ENCODE results near the gene ARFIP1. TPM values are rescaled to one million over a fixed set of nuclear protein-coding genes. Genes with fewer than 3 reads are reported as not detected.
"Not testable (repeated sequence)": the region's sequence is repeated elsewhere in the genome, so short reads cannot be mapped to it uniquely, and the experiment has no call there.

The ARFIP1 gene
- total RNA-seq, 6 experiments from 2014 or later: 34.8 to 44.3 (median 37.7) TPM

DNA sequence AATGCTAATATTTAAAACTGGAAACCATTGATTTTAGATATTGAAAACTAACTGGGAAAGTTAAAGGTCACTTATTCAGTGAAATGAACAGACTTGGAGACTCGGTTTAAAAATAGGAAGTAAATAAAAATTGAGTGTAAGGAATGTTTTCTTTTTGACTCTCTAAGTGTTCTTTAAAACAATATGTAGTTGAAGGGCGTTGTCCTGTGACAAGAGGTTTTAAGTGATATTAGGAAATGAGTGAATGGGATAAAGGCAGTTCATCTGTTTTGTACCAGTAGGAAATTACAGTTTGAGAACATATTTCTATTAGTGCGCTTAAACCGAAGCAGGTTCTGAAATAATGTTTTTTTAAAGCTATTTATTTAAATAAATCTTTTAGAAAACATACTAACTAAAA is 77.2 kb downstream of the ARFIP1 start:
- no peak for DNase-seq
- H3K27me3 Mint-ChIP-seq (ENCODE audit: insufficient read depth): no peaks in the 10 kb centered on the region
- no peak overlapping the region for H3K27ac Mint-ChIP-seq
- H3K4me1 Mint-ChIP-seq (ENCODE audit: low read depth): peaks cover 25% of the 10 kb centered on the region
- peaks cover 21% of the 10 kb centered on the region for H3K9me3 Mint-ChIP-seq
- no peak overlapping the region for H3K4me3 Mint-ChIP-seq
- TF ChIP-seq, protein P1, sequence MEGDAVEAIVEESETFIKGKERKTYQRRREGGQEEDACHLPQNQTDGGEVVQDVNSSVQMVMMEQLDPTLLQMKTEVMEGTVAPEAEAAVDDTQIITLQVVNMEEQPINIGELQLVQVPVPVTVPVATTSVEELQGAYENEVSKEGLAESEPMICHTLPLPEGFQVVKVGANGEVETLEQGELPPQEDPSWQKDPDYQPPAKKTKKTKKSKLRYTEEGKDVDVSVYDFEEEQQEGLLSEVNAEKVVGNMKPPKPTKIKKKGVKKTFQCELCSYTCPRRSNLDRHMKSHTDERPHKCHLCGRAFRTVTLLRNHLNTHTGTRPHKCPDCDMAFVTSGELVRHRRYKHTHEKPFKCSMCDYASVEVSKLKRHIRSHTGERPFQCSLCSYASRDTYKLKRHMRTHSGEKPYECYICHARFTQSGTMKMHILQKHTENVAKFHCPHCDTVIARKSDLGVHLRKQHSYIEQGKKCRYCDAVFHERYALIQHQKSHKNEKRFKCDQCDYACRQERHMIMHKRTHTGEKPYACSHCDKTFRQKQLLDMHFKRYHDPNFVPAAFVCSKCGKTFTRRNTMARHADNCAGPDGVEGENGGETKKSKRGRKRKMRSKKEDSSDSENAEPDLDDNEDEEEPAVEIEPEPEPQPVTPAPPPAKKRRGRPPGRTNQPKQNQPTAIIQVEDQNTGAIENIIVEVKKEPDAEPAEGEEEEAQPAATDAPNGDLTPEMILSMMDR (IDR thresholded peaks at IDR 0.05): no peak
- peaks cover 21% of the 10 kb centered on the region for H3K36me3 Mint-ChIP-seq (ENCODE audit: low read depth)

DNA sequence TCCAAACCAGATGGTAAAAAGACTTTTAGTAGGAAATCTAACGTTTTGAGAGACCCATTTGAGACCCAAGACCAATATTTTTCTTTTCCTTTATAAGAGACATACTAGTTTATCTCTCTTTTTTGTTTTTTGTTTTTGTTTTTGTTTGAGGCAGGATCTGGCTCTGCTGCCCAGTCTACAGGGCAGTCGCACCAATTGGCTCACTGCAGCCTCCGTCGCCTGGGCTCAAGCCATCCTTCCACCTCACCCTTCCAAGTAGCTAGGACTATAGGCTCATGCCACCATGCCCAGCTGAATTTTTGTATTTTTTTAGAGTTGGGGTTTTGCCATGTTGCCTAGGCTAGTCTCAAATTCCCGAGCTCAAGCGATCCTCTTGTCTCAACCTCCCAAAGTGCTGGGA is 79.2 kb downstream of the ARFIP1 start:
- Mint-ChIP-seq H3K27me3 (ENCODE audit: insufficient read depth) (no peaks in the 10 kb centered on the region), H3K4me3 (no peak overlapping the region), H3K4me1 (ENCODE audit: low read depth) (peaks cover 25% of the 10 kb centered on the region), H3K36me3 (ENCODE audit: low read depth) (peaks cover 10% of the 10 kb centered on the region), H3K9me3 (peaks cover 7% of the 10 kb centered on the region), H3K27ac (no peak overlapping the region)
- TF ChIP-seq, protein P1 (IDR thresholded peaks at IDR 0.05): no peak
- no peak for DNase-seq

- TF ChIP-seq, protein P1 (IDR thresholded peaks at IDR 0.05): no peak
- H3K9me3 Mint-ChIP-seq: no peaks in the 10 kb centered on the region
- peaks cover 25% of the 10 kb centered on the region for H3K4me1 Mint-ChIP-seq (ENCODE audit: low read depth)
- peaks cover 3% of the 10 kb centered on the region; the same call in 1 of the 2 replicates for H3K36me3 Mint-ChIP-seq (ENCODE audit: low read depth)
- H3K4me3 Mint-ChIP-seq: no peak overlapping the region
- no peak for DNase-seq
- no peaks in the 10 kb centered on the region for H3K27me3 Mint-ChIP-seq (ENCODE audit: insufficient read depth)
- H3K27ac Mint-ChIP-seq: no peak overlapping the region
Observed at GRCh38 chr4:152860046-152860445, 80.3 kb downstream of the ARFIP1 start.

DNA sequence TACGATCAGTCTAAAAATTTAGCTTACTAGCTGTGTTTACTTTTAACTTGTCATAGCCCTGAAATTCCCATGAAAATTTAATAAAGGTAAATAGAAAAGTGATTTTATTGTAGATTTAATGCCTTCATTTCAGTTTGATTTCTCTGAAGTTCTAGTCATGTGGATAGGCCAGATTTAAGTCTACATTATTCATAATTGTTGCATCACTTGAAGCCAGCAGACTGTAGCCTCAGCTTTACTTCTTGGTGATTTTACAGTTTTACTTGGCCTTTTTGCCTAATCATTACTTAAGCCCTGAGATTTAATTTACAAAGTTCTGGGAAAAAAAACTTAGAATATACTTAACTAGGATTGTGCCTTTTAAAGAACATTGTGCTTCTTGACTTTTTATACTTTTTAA is 82.9 kb downstream of the ARFIP1 start:
- Mint-ChIP-seq H3K36me3 (ENCODE audit: low read depth) (peaks cover 3% of the 10 kb centered on the region; the same call in 1 of the 2 replicates), H3K27me3 (ENCODE audit: insufficient read depth) (no peaks in the 10 kb centered on the region), H3K27ac (no peak overlapping the region), H3K9me3 (no peaks in the 10 kb centered on the region), H3K4me1 (ENCODE audit: low read depth) (peaks cover 18% of the 10 kb centered on the region), H3K4me3 (no peak overlapping the region)
- TF ChIP-seq, protein P1 (IDR thresholded peaks at IDR 0.05): no peak
- DNase-seq: no peak

GRCh38 chr4:152864361-152864760 is 84.6 kb downstream of the ARFIP1 start:
- Mint-ChIP-seq H3K9me3 (no peaks in the 10 kb centered on the region), H3K36me3 (ENCODE audit: low read depth) (peaks cover 3% of the 10 kb centered on the region; the same call in 1 of the 2 replicates), H3K27ac (no peak overlapping the region), H3K4me3 (no peak overlapping the region), H3K27me3 (ENCODE audit: insufficient read depth) (no peaks in the 10 kb centered on the region), H3K4me1 (ENCODE audit: low read depth) (peaks cover 13% of the 10 kb centered on the region)
- TF ChIP-seq, protein P1 (IDR thresholded peaks at IDR 0.05): no peak
- DNase-seq: no peak

DNA sequence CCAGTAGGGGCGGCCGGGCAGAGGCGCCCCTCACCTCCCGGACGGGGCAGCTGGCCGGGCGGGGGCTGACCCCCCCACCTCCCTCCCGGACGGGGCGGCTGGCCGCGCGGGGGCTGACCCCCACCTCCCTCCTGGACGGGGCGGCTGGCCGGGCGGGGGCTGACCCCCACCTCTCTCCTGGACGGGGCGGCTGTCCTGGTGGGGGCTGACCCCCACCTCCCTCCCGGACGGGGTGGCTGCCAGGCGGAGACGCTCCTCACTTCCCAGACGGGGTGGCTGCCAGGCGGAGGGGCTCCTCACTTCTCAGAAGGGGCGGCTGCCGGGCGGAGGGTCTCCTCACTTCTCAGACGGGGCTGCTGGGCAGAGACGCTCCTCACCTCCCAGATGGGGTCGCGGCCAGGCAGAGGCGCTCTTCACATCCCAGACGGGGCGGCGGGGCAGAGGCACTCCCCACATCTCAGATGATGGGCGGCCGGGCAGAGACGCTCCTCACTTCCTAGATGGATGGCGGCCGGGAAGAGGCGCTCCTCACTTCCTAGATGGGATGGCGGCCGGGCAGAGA is 86.8 kb downstream of the ARFIP1 start:
- not testable (repeated sequence) for H3K36me3 Mint-ChIP-seq (ENCODE audit: low read depth); H3K4me3 Mint-ChIP-seq; H3K9me3 Mint-ChIP-seq

More for the DNA sequence above, 86.8 kb downstream of the ARFIP1 start:
- not testable (repeated sequence) for H3K4me1 Mint-ChIP-seq (ENCODE audit: low read depth); DNase-seq; H3K27ac Mint-ChIP-seq; H3K27me3 Mint-ChIP-seq (ENCODE audit: insufficient read depth)
